Measurements from ENCODE around the gene THSD4. TPM values are rescaled to one million over a fixed set of nuclear protein-coding genes. Genes with fewer than 3 reads are reported as not detected.

THSD4 gene
- total RNA-seq, 1 experiment from 2014 or later: 65.4 TPM

DNA sequence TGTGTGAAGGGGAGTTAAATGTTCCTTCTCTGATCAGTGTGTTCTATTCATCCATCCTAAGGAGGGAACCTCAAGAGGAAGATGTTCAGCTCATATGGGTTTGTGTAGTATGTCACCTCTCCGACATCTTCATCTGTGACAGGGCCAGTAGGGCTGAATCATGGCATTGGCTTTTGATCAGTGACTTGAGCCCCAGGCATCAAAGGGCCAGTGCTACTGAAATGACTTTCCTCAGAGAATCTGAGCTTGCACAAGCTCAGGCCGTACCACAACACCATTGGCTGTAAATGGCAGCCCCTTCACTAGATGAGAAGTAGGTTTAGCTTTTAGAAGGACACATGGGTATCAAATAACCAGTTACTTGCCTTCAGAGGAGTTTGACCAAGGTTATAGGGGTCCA is 511.9 kb downstream of the THSD4 start:
- no peak overlapping the region for H3K4me3 ChIP-seq (ENCODE audit: low read depth in 2 of 2, low read length in 2 of 2)
- ChIA-PET POLR2A (no interaction called here), CTCF (no interaction called here)
- H3K9me3 ChIP-seq (ENCODE audit: control insufficient read depth, insufficient read depth, low read depth, low read length): no peaks in the 10 kb centered on the region
- no peaks in the 10 kb centered on the region for H3K36me3 ChIP-seq (ENCODE audit: control insufficient read depth, insufficient read depth, low read length)
- in situ Hi-C loops (cut with HindIII; ENCODE audit: low pct_unique_long_range_greater_than_20kb, low sequenced_read_pairs) (no loop called here), intact Hi-C loops (cut with micrococcal nuclease; ENCODE audit: unreplicated experiment) (no loop called here)
- BruUV-seq (replicated peaks): no TSS peak
- TF ChIP-seq POLR2AphosphoS5 (IDR thresholded peaks at IDR 0.05; ENCODE audit: low read depth, low read length) (no peak), SIN3A (IDR thresholded peaks at IDR 0.05; ENCODE audit: borderline replicate concordance, insufficient read depth, low read depth, low read length) (no peak), REST (IDR thresholded peaks at IDR 0.05; ENCODE audit: insufficient read depth in 1 of 2, low read depth in 2 of 2, low read length in 1 of 2) (no peak), CTCF (IDR thresholded peaks at IDR 0.05) (no peak), TCF7L2 (IDR thresholded peaks at IDR 0.05; ENCODE audit: low read depth, low read length) (no peak)
- no peaks in the 10 kb centered on the region for H3K27me3 ChIP-seq (ENCODE audit: control insufficient read depth, insufficient read depth, low read length)
- H3K4me1 ChIP-seq (ENCODE audit: control insufficient read depth, insufficient read depth, low read length): no peaks in the 10 kb centered on the region
- H3K27ac ChIP-seq (ENCODE audit: low read length): no peak overlapping the region
- no peak for ATAC-seq
- DNase-seq (ENCODE audit: low read depth, low spot score): no peak

DNA sequence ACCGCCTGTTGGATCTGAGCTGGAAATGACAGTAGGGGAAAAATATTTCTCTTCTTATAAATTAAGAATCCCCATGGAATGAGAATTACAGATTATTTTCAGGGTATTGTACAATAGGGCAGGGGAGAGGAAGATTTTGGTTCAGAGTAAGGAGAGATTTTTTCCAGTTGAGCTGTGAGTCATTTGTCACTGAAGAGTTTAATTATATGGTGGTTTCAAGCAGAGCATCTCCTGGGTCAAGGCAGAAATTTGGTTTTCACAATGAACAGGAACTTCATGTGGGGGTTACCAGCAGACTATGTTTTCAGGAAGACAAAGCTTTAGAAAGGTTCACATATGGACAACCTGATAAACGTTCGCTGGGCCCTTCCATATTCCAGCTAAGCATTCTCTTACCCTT is 512.3 kb downstream of the THSD4 start:
- ATAC-seq: no peak
- Histone ChIP-seq H3K36me3 (ENCODE audit: control insufficient read depth, insufficient read depth, low read length) (no peaks in the 10 kb centered on the region), H3K4me3 (ENCODE audit: low read depth in 2 of 2, low read length in 2 of 2) (no peak overlapping the region), H3K4me1 (ENCODE audit: control insufficient read depth, insufficient read depth, low read length) (no peaks in the 10 kb centered on the region), H3K27me3 (ENCODE audit: control insufficient read depth, insufficient read depth, low read length) (no peaks in the 10 kb centered on the region), H3K9me3 (ENCODE audit: control insufficient read depth, insufficient read depth, low read depth, low read length) (no peaks in the 10 kb centered on the region), H3K27ac (ENCODE audit: low read length) (no peak overlapping the region)
- TF ChIP-seq TCF7L2 (IDR thresholded peaks at IDR 0.05; ENCODE audit: low read depth, low read length) (no peak), REST (IDR thresholded peaks at IDR 0.05; ENCODE audit: insufficient read depth in 1 of 2, low read depth in 2 of 2, low read length in 1 of 2) (no peak)
- CTCF ChIA-PET: no interaction called here
- DNase-seq (ENCODE audit: low read depth, low spot score): no peak
- POLR2A ChIA-PET: no interaction called here
- intact Hi-C loops (cut with micrococcal nuclease; ENCODE audit: unreplicated experiment): no loop called here
- in situ Hi-C loops (cut with HindIII; ENCODE audit: low pct_unique_long_range_greater_than_20kb, low sequenced_read_pairs): no loop called here
- BruUV-seq (replicated peaks): no TSS peak
